ENCODE data around the gene PRICKLE2.
A peak's percentile ranks its signal among the peaks of the same experiment; 100 is the strongest.
"Not testable (repeated sequence)": the region's sequence is repeated elsewhere in the genome, so short reads cannot be mapped to it uniquely, and the experiment has no call there.

PRICKLE2 gene

DNA sequence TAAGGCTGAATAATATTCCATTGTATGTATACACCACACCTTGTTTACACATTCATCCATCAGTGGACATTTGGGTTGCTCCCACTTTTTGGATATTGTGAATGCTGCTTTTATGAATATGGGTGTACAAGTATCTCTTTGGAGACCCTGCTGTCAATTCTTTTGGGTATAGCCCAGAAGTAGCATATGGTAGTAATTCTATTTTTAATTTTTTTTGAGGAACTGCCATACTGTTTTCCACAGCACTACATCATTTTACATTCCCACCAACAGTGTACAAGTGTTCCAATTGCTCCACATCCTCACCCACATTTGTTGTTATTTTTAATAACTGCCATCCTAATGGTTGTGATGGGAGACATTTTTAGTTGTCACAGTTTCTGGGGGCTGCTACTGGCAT is 132.1 kb downstream of the PRICKLE2 start:
- no peak for DNase-seq

GRCh38 chr3:64091501-64091900 is 133.8 kb downstream of the PRICKLE2 start:
- DNase-seq: no peak

DNA sequence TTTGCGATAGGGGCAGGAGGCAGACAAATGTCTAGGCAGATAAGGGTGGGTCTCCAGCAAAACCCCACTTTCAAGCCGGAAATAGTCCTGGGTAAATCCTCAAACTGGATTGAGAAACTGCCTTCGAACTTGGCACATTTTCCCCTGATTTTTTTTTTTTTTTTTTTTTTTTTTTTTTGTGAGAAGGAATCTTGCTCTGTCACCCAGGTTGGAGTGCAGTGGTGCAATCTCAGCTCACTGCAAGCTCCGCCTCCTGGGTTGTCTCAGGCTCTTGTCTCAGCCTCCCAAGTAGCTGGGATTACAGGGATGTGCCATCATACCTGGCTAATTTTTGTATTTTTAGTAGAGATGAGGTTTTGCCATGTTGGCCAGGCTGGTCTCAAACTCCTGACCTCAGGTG is 135.9 kb downstream of the PRICKLE2 start:
- not testable (repeated sequence) for DNase-seq

GRCh38 chr3:64088408-64089205 is 136.7 kb downstream of the PRICKLE2 start:
- DNase-seq: peak; percentile 73

- no peak for DNase-seq
These were observed 138.6 kb downstream of the PRICKLE2 start for GRCh38 chr3:64086479-64087252.

DNA sequence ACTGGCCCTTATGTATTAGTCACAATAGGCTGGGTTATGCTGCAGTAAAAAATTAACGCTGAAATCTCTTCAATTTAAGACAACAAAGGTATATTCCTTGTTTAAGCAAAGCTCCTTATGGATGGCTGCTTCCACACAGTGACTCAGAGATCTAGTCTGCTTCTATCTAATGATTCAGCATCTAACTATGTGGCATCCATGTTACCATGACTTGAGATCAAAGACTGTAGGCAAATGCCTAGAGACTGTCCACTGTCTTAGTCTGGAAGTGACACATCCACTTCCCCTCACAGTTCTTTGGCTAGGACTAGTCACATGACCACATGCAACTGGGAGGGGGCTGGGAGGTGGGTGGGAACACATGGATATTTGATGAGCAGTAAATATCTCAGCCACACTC is 140.6 kb downstream of the PRICKLE2 start:
- no peak for DNase-seq

DNA sequence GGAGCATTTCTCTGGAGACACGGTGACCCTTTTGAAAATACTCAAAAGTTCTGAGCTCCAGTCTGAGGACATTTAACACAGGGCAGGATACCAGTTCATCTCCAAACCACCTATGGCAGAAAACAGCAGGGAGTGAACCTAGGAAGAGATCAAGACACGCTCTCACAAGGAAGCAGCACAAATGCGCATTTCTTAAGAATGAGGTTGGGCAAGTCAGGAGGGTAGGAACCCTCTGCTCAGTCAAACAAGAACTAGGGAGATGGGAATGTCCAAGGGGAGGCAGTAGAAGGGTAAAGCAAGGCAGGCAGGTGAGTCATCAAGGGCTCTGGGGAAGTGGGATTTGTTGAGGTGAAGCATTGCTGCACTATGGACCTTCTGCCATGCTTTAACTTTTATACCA is 141.7 kb downstream of the PRICKLE2 start:
- no peak for DNase-seq

DNA sequence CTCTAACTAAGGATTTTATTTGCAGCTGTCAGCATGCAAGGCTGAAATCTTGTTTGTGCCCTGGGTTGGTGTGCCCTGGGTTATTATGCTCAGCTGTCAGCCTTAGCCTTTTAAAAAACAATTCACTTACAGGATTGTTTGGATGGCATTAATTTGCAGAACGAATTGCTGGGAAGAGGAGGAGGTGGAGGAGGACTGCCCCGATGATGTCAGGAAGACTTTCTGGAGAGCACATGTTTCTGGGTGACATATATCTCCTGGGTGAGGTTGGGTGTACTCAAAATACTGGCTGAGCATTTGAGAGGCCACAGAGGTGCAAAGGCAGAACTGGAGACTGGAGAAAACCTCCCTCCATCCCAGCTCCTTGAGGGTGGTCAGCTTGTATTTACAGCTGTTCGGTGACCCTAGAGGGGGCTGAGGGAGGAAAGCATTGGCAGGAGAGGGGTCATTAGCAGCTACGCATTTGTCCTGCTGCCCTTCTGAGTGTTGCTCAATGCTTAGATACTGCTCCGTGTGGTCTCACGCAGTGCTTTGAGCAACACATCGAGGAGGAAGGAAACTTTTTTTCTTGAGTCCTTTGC is 142.2 kb downstream of the PRICKLE2 start:
- no peak for DNase-seq

DNA sequence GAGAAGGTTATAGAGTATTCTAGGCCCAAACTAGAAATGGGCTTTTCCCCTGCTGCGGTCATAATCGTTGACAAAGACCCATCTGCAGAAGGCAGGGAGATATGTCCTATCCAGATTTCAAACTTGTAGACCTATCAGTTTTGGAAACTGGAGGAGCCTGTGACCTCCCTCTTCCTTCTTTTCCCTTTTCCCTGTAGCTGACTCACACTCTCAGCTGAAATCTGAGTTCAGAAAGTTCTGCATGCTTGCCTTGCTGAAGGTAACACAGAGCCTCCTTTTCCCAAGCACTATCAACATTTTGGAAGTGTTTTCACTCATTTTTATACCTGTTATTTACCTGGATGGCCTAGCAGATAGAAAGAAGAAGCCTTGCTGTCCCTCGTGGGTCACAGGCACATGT is 142.9 kb downstream of the PRICKLE2 start:
- no peak for DNase-seq

- DNase-seq: no peak
These were observed 144.0 kb downstream of the PRICKLE2 start for GRCh38 chr3:64081235-64081630.

- DNase-seq: no peak
These were observed 144.5 kb downstream of the PRICKLE2 start for GRCh38 chr3:64080616-64081234.

GRCh38 chr3:64079369-64080150 is 145.7 kb downstream of the PRICKLE2 start:
- DNase-seq: no peak

DNA sequence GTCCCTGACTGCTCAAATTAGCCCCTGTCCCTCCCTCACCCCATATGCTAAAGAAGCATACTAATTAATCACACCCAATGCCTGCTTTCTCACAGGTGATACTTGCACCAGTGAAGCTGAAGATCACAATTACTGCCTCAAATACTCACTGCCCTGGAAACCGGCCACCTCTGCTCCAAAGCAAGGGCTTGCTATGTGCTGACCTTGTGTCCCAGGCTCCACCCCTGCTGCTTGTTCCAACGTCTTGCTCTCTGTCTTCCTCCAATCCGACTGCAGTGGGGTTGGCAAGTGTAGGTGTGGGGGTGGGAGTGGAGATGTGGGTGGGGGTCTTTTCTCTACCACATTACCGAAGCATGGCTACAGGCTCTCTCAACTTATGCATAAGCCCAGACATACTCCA is 146.3 kb downstream of the PRICKLE2 start:
- DNase-seq: no peak

DNA sequence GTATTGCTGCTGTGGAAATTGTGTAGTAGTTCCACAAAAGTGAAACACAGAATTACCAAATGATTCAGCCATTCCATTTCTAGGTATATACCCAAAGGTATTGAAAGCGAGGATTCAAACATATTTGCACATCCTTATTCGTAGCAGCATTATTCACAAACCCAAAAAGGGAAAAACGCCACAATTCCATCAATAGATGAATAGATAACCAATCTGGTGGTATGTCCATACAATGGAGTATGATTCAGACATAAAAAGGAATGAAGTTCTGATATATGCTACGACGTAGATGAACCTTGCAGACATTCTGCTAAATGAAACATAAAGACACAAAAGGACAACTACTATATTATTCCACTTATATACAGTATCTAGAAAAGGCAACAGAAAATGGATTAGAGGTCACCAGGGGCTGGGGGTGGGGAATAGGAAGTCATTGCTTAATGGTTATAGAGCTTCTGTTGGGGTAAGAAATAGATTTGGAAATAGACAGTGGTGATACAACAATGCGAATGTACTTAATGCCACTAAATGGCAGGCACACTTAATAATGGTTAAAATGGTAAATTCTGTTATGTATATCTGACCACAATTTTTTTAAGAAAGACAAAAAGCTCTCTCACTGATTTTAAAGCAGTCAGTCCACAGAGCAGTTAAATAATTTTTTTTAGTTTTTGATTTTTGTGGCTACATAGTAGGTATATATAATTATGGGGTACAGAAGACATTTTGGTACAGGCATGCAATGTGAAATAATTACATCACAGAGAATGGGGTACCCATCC is 150.2 kb downstream of the PRICKLE2 start:
- DNase-seq: no peak

- no peak for DNase-seq
These were observed 151.2 kb downstream of the PRICKLE2 start for GRCh38 chr3:64074060-64074459.

- DNase-seq: no peak
These were observed 152.0 kb downstream of the PRICKLE2 start for GRCh38 chr3:64073158-64073761.

- no peak for DNase-seq
These were observed 153.1 kb downstream of the PRICKLE2 start for GRCh38 chr3:64072126-64072525.

GRCh38 chr3:64070704-64071103 is 154.6 kb downstream of the PRICKLE2 start:
- no peak for DNase-seq

GRCh38 chr3:64067506-64068346 is 157.5 kb downstream of the PRICKLE2 start:
- DNase-seq: no peak

- no peak for DNase-seq
These were observed 160.5 kb downstream of the PRICKLE2 start for GRCh38 chr3:64064804-64065203.

Measured in NCI-H748 treated with DMSO at 0.1 percent for 48 hours (cell line).